Activated T-cell treated with anti-CD3 and anti-CD28 coated beads, Interleukin-2, amount 50 U/mL, for 72 hours (primary cell): ENCODE measurements around the gene DNM2. TPM values are rescaled to one million over a fixed set of nuclear protein-coding genes. Genes with fewer than 3 reads are reported as not detected.
"Not testable (repeated sequence)": the region's sequence is repeated elsewhere in the genome, so short reads cannot be mapped to it uniquely, and the experiment has no call there.

Source experiments
- ATAC-seq, 2 donors: fragments of 150-1000 bp; cut with Tn5 transposase; replicated peaks in 1 of 2; 2 replicates each; pipeline ENCODE4 v1.10.0; 2021; ENCODE audit warnings: moderate library complexity in 2 of 2, mild to moderate bottlenecking in 1 of 2
- DNase-seq, 2 donors: peaks; one replicate each; pipeline ENCODE4 v3.0.0; 2021 to 2022; ENCODE audit warnings: mixed read lengths in 1 of 2
- H3K27ac Mint-ChIP-seq: one replicate; pipeline ENCODE4 v1.8.0; 2022; ENCODE audit warnings: mild to moderate bottlenecking, moderate library complexity, mixed read lengths
- H3K27me3 Mint-ChIP-seq: one replicate; pipeline ENCODE4 v1.8.0; 2022; ENCODE audit warnings: low read depth, mixed read lengths
- H3K36me3 Mint-ChIP-seq, 2 donors: one replicate each; pipeline ENCODE4 v1.8.0; 2022; ENCODE audit warnings: mixed read lengths in 2 of 2, mild to moderate bottlenecking in 1 of 2; ENCODE audit not compliant: insufficient read depth in 2 of 2
- H3K4me1 Mint-ChIP-seq: one replicate; pipeline ENCODE4 v1.8.0; 2022; ENCODE audit warnings: low read depth, mixed read lengths
- H3K4me3 Mint-ChIP-seq, 2 donors: one replicate each; pipeline ENCODE4 v1.8.0; 2022; ENCODE audit warnings: mild to moderate bottlenecking in 2 of 2, mixed read lengths in 2 of 2, moderate library complexity in 2 of 2
- H3K9me3 Mint-ChIP-seq, 2 donors: one replicate each; pipeline ENCODE4 v1.8.0; 2022; ENCODE audit warnings: mixed read lengths in 2 of 2
- total RNA-seq, 2 donors: library from RNA; stranded (reverse); gene quantifications; one replicate each; pipeline ENCODE4 v1.2.3, GENCODE V29; 2022

Gene DNM2
- total RNA-seq, 2 donors from 2014 or later = 241 to 266 TPM

GRCh38 chr19:10876459-10877240 lies 158.8 kb downstream of the DNM2 start:
- no peaks in the 10 kb centered on the region for H3K27me3 Mint-ChIP-seq
- H3K9me3 Mint-ChIP-seq = no peaks in the 10 kb centered on the region
- peak overlapping the region; percentile 36 for H3K27ac Mint-ChIP-seq
- H3K36me3 Mint-ChIP-seq = peaks cover 4 to 9% of the 10 kb centered on the region in 2 donors
- DNase-seq (peak; percentile 59 to 61), ATAC-seq (peak; percentile 75 to 79)
- peak overlapping the region; percentile 68 to 77 for H3K4me3 Mint-ChIP-seq
- H3K4me1 Mint-ChIP-seq = peaks cover 52% of the 10 kb centered on the region

- ATAC-seq, H3K36me3 Mint-ChIP-seq, DNase-seq, H3K27me3 Mint-ChIP-seq, H3K9me3 Mint-ChIP-seq: not testable (repeated sequence)
- H3K4me1 Mint-ChIP-seq = peaks cover 50% of the 10 kb centered on the region
- H3K4me3 Mint-ChIP-seq = peak overlapping the region; percentile 53 to 79
- peak overlapping the region; percentile 56 for H3K27ac Mint-ChIP-seq
These were observed 159.7 kb downstream of the DNM2 start for GRCh38 chr19:10877608-10878007.

- Mint-ChIP-seq H3K36me3 (peaks cover 4 to 7% of the 10 kb centered on the region in 2 donors), H3K4me3 (peak overlapping the region; percentile 53 to 79), H3K9me3 (no peaks in the 10 kb centered on the region), H3K27ac (peak overlapping the region; percentile 56), H3K27me3 (no peaks in the 10 kb centered on the region), H3K4me1 (peaks cover 44% of the 10 kb centered on the region)
- ATAC-seq (peak; percentile 34 to 38), DNase-seq (peak in 1 of 2 donors; percentile 17)
These were observed 160.4 kb downstream of the DNM2 start for GRCh38 chr19:10878253-10878652.

Other genes with a start within 250 kb of the DNM2 start
- 10 to 100 TPM; 65.2 to 70.7 TPM for gene KEAP1, start 214.7 kb upstream of the DNM2 start, total RNA-seq
- 1 to 10 TPM in 1 of 2 donors, under 1 TPM in 1; 0.19 to 1.8 TPM for gene S1PR5, start 200.6 kb upstream of the DNM2 start, total RNA-seq
- 10 to 100 TPM; 35.4 to 37.0 TPM for gene ATG4D, start 174.2 kb upstream of the DNM2 start, total RNA-seq
- 10 to 100 TPM; 48.4 to 61.7 TPM for gene KRI1, start 152.1 kb upstream of the DNM2 start, total RNA-seq
- gene CDKN2D, start 149.1 kb upstream of the DNM2 start, total RNA-seq = 10 to 100 TPM; 69.6 to 72.8 TPM
- gene AP1M2, start 130.8 kb upstream of the DNM2 start, total RNA-seq = not detected
- 100 to 1,000 TPM; 131 to 148 TPM for gene SLC44A2, start 92.5 kb upstream of the DNM2 start, total RNA-seq
- gene ILF3, start 63.7 kb upstream of the DNM2 start, total RNA-seq = 100 to 1,000 TPM; 297 to 311 TPM
- 10 to 100 TPM; 48.9 to 49.5 TPM for gene QTRT1, start 16.6 kb upstream of the DNM2 start, total RNA-seq
- gene TMED1, start 118.1 kb downstream of the DNM2 start, total RNA-seq = 10 to 100 TPM; 19.6 to 21.1 TPM
- gene C19orf38, start 130.3 kb downstream of the DNM2 start, total RNA-seq = 1 to 10 TPM; 6.2 to 9.9 TPM
- 10 to 100 TPM; 85.0 to 99.5 TPM for gene CARM1, start 153.5 kb downstream of the DNM2 start, total RNA-seq
- gene YIPF2, start 210.6 kb downstream of the DNM2 start, total RNA-seq = 10 to 100 TPM; 47.0 to 47.9 TPM
- 10 to 100 TPM; 20.3 to 20.9 TPM for gene TIMM29, start 210.7 kb downstream of the DNM2 start, total RNA-seq
- 10 to 100 TPM; 80.5 to 83.2 TPM for gene SMARCA4, start 243.0 kb downstream of the DNM2 start, total RNA-seq